ENCODE data around the gene ALAS1. TPM values are rescaled to one million over a fixed set of nuclear protein-coding genes. Genes with fewer than 3 reads are reported as not detected.

The ALAS1 gene
- 22.7 and 29.6 TPM in 2 replicates for total RNA-seq

DNA sequence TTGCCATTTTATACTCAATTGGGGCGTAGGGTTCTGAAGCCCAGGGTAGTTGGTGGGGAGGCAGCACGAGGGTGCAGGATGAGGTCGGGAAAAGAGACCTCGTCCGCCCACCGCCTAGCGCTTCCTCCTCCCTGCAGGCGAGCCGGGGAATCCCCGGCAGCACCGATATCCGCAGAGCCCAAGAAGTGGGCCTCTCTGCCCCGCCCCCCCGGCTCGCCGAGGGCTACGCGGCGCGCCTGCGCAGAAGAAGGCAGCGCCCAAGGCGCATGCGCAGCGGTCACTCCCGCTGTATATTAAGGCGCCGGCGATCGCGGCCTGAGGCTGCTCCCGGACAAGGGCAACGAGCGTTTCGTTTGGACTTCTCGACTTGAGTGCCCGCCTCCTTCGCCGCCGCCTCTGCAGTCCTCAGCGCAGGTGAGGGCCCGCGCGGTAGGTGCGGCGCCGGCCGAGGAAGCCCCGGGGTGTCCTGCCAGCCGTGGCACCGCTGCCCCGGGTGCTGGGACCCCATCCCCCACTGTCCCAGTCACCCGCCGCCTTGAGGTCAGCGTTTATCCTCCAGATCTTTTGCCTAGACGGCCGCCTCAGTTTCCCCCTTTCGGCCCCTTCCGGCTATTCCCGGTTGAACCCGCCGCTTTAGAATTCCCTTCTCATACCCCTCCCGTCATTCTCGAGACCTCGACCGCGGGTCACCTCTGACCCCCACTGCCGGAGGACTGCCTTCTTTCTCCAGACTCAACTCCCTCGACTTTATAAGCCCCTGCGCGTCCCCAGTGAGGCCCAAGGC, at the start of gene ALAS1:
TSS of gene ALAS1 (plus strand) at position 319 of the 784 bp plus-strand sequence. CDS start 1,082 bp downstream, outside the sequence.

DNA sequence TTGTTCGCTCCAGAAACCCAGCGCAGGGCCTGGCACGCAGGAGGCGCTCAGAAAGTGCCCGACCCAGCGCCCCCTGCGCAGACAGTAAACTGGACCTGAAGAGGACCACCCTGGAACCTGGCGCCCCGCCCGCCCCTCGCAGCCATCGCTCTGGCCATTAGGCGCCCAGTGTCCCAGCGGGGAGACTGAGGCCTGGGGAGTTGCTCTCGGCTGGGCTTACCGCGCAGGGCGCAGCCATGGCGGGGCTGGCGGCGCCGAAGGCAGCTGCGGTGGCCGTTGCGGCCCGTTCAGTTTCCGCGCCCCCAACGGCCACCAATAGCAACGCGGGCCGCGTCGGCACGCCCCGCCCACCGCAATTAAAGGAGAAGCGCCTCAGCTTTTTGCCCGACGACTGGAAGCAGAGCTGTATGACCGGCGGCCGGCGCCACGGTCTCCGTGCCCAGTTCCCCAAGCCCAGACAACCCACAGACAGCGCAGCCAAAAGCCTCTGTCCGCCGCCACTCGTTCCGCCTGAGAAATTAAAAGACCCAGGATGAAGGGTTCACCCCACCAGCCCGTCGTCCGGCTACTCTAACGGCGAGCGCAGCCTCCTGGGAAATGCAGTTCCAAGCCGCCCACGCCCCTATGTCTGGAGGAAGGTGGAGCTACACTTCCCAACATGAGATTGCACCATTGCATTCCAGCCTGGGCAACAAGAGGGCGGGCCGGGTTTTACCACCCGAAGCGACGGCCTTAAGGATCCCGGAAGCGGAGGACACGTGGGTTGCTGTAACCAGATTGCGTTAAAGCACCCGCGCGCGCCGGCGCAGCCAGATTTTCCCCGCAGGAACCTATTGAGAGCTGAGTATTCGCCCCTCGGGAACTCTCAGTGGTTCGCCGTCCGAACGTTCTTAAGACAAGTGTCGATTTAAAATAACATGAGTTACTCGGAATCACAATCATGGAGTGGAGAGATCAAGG, 43.5 kb upstream of the ALAS1 start, which contains the start of gene POC1A:
TSS of gene POC1A (minus strand) at position 289 of the 960 bp plus-strand sequence. CDS start at position 238, 51 bp downstream.

DNA sequence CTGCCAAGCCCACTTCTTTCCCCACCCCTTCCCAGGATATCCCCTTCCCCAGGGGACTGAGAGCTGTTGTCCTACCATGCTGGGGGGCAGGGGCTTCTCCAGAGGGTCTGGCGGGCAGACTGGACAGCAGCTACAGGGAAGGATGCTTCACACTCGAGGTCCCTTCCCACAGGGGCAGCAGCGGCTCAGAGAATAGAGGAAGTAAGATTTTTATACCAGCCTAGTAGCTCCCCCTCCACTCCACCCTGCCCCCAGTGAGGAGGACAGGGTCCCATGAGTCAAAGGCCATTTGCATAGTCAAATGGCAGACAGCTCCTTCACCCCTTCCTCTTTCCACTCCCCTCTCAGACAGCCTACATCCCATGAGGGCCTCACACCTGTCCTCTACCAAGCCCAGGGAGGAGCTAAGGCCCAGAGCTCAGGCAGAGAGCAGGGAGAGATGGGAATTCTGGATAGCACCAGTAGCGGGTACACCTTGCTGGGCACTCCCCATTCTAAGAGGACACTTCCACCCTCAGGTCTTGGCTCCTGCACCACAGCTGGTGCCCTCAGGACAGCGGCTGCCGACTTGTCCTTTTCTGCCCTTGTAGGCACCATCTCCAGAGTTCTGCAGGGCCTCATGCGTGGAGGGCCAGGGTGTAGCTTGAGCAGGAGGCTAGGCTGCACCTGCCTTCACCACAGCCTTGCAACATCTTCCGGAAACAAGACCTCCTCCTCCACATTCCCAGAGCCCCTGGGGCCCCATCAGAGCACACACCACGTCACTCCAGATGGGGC, 27.7 kb downstream of the ALAS1 start, which contains the start of gene TLR9:
TSS of gene TLR9 (minus strand) at position 194 of the 777 bp plus-strand sequence. CDS start at position 78, 116 bp downstream.

DNA sequence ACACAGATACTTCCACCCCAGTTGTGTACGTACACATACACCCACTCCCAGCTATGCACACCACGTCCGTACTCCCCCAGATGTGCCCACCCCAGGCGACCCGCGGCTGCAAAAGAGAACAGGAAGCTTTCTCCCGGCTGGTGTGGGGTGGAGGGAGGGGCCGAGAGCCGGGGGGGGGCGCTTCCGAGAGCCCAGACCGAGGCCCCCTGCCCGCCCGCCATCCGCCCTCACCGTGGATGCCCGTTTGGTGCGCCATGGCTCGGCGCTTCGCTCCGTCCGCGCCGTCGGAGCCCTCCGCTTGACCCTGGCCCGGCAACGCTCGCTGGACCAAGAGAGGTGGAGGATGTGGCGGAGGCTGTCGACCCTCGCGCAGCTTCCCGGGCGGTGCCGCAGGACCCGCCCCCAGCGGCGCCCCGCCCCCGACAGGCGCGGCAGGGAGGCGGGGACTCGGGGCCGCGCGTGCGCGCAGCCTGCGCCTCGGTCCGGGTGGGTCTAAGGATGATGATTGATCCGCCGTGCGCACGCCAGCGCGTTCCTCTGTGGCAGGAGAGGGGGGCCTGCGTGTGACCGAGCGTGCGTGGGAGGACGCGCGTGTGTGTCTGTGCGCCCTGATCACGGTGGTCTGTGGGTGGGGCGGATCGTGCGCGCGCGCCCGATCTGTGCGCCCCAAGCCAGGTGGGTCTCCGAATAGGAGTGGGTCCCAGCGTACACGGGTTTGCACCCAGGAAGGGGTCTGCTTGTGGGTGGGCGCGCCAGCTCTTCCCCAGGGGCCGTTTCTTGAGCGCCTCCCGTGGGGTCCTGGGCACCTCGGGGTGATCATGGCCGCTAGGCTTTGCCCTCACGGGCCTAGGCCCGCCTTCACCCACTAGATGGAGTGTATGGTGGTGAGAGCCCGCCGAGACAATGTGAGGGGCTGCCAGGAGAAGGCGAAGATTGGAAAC, 41.1 kb downstream of the ALAS1 start, which contains the start of gene TWF2:
TSS of gene TWF2 (minus strand) at position 398 of the 941 bp plus-strand sequence. CDS start at position 256, 142 bp downstream.

DNA sequence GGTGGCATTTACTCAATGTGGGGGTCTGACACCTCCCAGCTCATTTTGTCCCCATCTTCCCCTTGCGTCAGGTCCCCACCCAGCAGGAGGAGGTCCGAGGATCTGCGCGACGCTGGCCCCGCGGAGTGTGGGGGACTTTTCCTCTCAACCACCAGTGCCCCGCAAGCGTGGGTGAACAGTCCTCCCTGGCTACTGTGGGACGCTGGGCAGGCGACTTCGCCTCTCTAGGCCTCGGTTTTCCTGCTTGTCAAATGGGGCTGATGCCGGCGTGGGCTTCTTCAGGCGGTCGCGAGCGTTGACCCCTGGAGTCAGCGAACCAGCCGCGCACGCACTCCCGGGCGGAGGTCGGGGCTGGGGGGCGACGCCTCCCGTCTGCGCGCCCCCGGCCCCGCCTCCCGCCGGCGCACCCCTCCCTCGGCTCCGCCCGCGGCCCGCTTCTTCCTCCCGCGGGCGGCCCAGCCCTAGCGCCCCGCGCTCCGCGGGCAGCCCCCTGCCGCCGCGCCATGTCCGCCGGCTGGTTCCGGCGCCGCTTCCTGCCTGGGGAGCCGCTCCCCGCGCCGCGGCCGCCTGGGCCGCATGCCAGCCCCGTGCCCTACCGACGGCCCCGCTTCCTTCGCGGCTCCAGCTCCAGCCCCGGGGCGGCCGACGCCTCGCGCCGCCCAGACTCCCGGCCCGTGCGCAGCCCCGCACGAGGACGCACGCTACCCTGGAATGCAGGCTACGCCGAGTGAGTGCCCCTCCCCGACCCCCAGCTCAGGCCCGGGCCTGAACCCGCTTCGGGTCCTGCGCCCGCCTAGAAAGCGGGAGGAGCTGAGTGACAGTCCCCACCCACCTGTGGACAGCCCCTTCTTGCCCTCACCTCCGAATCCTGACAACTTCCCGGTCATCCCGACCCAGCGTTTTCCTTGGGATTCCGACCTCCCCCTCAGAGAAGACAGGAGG, 47.6 kb downstream of the ALAS1 start, which contains the start of gene PPM1M:
TSS of gene PPM1M (plus strand) at position 438 of the 942 bp plus-strand sequence. CDS start at position 504, 66 bp downstream.

Other genes with a start within 250 kb of the ALAS1 start
- gene GPR62, start 242.8 kb upstream of the ALAS1 start, total RNA-seq, result not detected in 2 replicates
- 27.5 and 50.2 TPM in 2 replicates for gene PCBP4, start 230.7 kb upstream of the ALAS1 start, total RNA-seq
- 43.5 and 44.7 TPM in 2 replicates for gene ABHD14B, start 224.1 kb upstream of the ALAS1 start, total RNA-seq
- 20.7 and 29.2 TPM in 2 replicates for gene ABHD14A, start 223.1 kb upstream of the ALAS1 start, total RNA-seq
- 52.7 and 73.5 TPM in 2 replicates for gene ACY1, start 214.6 kb upstream of the ALAS1 start, total RNA-seq
- 1,720 and 2,013 TPM in 2 replicates for gene RPL29, start 202.3 kb upstream of the ALAS1 start, total RNA-seq
- gene DUSP7, start 141.6 kb upstream of the ALAS1 start, total RNA-seq, result 12.2 and 17.1 TPM in 2 replicates
- gene POC1A, start 43.7 kb upstream of the ALAS1 start, total RNA-seq, result 1.1 and 4.7 TPM in 2 replicates
- not detected in 2 replicates for gene TLR9, start 27.5 kb downstream of the ALAS1 start, total RNA-seq
- 113 and 128 TPM in 2 replicates for gene TWF2, start 41.0 kb downstream of the ALAS1 start, total RNA-seq
- gene PPM1M, start 47.6 kb downstream of the ALAS1 start, total RNA-seq, result 11.7 and 12.5 TPM in 2 replicates
- 44.7 and 49.6 TPM in 2 replicates for gene WDR82, start 80.5 kb downstream of the ALAS1 start, total RNA-seq
- 6.7 and 8.4 TPM in 2 replicates for gene GLYCTK, start 89.7 kb downstream of the ALAS1 start, total RNA-seq
- gene DNAH1, start 118.2 kb downstream of the ALAS1 start, total RNA-seq, result 2.3 and 2.9 TPM in 2 replicates
- gene BAP1, start 211.8 kb downstream of the ALAS1 start, total RNA-seq, result 44.2 and 50.5 TPM in 2 replicates
- gene PHF7, start 212.5 kb downstream of the ALAS1 start, total RNA-seq, result 2.2 and 2.3 TPM in 2 replicates
- gene SEMA3G, start 246.9 kb downstream of the ALAS1 start, total RNA-seq, result under 0.01 and 0.49 TPM in 2 replicates

Measured in cardiac atrium fibroblast (primary cell).